Measurements from ENCODE around the gene GIPC1.

The GIPC1 gene

DNA sequence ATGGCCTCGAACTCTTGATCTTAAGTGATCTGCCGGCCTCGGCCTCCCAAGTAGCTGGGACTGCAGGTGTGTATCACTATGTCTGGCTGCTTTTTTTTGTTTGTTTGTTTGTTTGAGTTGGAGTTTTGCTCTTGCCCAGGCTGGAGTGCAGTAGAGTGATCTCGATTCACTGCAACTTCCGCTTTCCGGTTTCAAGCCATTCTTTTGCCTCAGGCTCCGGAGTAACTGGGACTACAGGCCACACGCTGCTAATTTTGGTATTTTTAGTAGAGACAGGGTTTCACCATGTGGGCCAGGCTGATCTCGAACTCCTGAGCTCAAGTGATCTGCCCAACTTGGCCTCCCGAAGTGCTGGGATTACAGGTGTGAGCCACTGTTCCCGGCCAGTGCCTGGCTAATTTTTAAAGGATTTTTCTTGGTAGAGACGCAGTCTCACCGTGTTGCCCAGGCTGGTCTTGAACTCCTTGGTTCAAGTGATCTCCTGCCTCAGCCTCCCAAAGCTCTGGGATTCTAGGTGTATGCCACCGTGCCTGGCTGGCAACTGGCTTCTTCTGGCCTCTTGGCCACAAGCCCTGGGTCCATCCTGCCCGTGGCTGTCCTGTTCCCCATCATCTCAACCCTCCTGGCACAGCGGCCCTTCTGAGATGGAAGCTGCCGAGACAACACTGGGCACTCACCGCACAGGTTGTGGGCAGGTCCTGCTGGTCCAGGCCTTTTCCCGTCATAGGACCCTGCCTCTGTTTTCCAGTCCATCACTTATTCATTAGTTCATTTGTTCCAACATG lies 45.0 kb upstream of the GIPC1 start:
- no peak for DNase-seq
- no peaks in the 10 kb centered on the region for H3K4me1 ChIP-seq

GRCh38 chr19:14536926-14537692 lies 41.2 kb upstream of the GIPC1 start:
- no peaks in the 10 kb centered on the region for H3K4me1 ChIP-seq
- DNase-seq: peak; percentile 57
- H3K27me3 ChIP-seq: no peaks in the 10 kb centered on the region
- TF ChIP-seq, protein P1, sequence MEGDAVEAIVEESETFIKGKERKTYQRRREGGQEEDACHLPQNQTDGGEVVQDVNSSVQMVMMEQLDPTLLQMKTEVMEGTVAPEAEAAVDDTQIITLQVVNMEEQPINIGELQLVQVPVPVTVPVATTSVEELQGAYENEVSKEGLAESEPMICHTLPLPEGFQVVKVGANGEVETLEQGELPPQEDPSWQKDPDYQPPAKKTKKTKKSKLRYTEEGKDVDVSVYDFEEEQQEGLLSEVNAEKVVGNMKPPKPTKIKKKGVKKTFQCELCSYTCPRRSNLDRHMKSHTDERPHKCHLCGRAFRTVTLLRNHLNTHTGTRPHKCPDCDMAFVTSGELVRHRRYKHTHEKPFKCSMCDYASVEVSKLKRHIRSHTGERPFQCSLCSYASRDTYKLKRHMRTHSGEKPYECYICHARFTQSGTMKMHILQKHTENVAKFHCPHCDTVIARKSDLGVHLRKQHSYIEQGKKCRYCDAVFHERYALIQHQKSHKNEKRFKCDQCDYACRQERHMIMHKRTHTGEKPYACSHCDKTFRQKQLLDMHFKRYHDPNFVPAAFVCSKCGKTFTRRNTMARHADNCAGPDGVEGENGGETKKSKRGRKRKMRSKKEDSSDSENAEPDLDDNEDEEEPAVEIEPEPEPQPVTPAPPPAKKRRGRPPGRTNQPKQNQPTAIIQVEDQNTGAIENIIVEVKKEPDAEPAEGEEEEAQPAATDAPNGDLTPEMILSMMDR (IDR thresholded peaks at IDR 0.05; ENCODE audit: low read depth, low read length): no peak
- peaks cover 4% of the 10 kb centered on the region; the same call in 1 of the 2 replicates for H3K36me3 ChIP-seq
- H3K9me3 ChIP-seq: no peaks in the 10 kb centered on the region
- H3K4me3 ChIP-seq (ENCODE audit: low read depth, low read length): no peak overlapping the region

More for the DNA sequence above, 45.0 kb upstream of the GIPC1 start:
- no peaks in the 10 kb centered on the region for H3K27me3 ChIP-seq
- TF ChIP-seq, protein P1 (IDR thresholded peaks at IDR 0.05; ENCODE audit: low read depth, low read length): no peak
- no peaks in the 10 kb centered on the region for H3K9me3 ChIP-seq
- no peak overlapping the region for H3K4me3 ChIP-seq (ENCODE audit: low read depth, low read length)
- H3K36me3 ChIP-seq: no peaks in the 10 kb centered on the region

DNA sequence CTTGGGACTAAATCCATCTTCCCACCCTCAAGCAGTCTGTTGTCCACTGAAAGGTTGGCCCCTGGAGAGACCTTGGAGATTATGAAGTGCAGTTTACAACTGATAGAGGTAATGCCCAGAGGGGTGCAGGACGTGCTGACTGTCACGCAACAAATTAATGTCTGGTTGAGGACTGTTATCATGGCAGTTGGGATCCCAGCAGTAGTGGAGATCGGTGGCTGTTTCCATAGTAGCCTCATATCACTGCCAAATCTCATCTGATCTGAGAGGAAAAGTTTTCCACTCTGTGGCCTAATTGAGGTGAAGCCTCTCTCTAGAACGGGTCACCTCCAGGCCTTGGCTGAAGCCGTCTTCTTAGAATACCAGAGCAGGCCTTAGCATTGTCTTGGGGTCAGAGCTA lies 37.5 kb upstream of the GIPC1 start:
- H3K4me1 ChIP-seq: no peaks in the 10 kb centered on the region
- H3K36me3 ChIP-seq: peaks cover 4% of the 10 kb centered on the region; the same call in 1 of the 2 replicates
- TF ChIP-seq, protein P1 (IDR thresholded peaks at IDR 0.05; ENCODE audit: low read depth, low read length): no peak
- H3K4me3 ChIP-seq (ENCODE audit: low read depth, low read length): no peak overlapping the region
- H3K27me3 ChIP-seq: no peaks in the 10 kb centered on the region
- no peak for DNase-seq
- no peaks in the 10 kb centered on the region for H3K9me3 ChIP-seq

DNA sequence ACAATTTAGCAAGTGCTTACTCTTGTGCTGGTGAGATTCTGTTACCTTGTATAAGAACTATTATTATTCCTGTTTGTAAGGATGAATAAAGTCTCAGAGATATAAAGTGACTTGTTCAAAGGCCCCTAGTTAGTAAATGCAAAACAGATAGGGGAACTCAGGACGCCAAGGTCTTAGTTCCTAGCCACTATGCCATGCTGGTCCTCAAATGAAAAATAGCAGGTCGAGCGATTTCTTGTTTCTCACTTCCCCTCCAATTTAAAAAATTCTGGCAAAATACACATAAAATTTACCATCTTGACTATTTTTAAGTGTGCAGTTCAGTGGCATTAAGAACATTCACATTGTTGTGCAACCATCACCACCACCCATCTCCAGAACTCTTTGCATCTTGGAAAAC lies 34.6 kb upstream of the GIPC1 start:
- Histone ChIP-seq H3K9me3 (no peaks in the 10 kb centered on the region), H3K4me3 (ENCODE audit: low read depth, low read length) (peak overlapping the region; percentile 97), H3K27me3 (no peaks in the 10 kb centered on the region), H3K4me1 (no peaks in the 10 kb centered on the region), H3K36me3 (peaks cover 4% of the 10 kb centered on the region; the same call in 1 of the 2 replicates)
- TF ChIP-seq, protein P1 (IDR thresholded peaks at IDR 0.05; ENCODE audit: low read depth, low read length): no peak
- DNase-seq: no peak

DNA sequence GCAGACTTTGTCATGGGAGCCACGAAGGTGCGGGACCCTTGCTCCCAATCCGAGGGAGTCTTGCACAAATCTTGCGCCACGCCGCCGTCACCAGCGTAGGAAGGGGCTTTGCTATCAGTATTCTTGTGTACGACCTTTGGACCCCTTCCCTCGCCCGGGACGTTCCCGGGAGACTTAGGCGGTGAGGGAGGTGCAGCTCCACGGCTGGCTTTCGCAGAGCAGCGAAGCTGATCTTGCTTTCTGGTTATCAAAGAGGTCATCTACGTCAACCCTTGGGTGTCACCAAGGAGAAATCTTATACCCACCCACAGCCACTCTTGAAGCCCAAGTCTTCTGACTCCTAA lies 34.0 kb upstream of the GIPC1 start:
- H3K36me3 ChIP-seq: peaks cover 4% of the 10 kb centered on the region; the same call in 1 of the 2 replicates
- peak overlapping the region; percentile 97 for H3K4me3 ChIP-seq (ENCODE audit: low read depth, low read length)
- H3K27me3 ChIP-seq: no peaks in the 10 kb centered on the region
- TF ChIP-seq, protein P1 (IDR thresholded peaks at IDR 0.05; ENCODE audit: low read depth, low read length): no peak
- no peaks in the 10 kb centered on the region for H3K4me1 ChIP-seq
- peak; percentile 34 for DNase-seq
- no peaks in the 10 kb centered on the region for H3K9me3 ChIP-seq
